NB4 (cell line): ENCODE results near the gene UFD1.

Experiments
- DNase-seq: peaks from one replicate; pipeline ENCODE4 v3.0.0; 2010; ENCODE audit warnings: low read depth
- H3K4me3 ChIP-seq: one replicate; pipeline ENCODE4 v1.5.1; 2011; ENCODE audit warnings: mild to moderate bottlenecking, low read depth, low read length, moderate library complexity
- MYC ChIP-seq: IDR thresholded peaks from 2 replicates; pipeline ENCODE4 v1.6.1; 2011; ENCODE audit warnings: low read depth, low read length
- POLR2A ChIP-seq: IDR thresholded peaks from 2 replicates; pipeline ENCODE4 v1.6.1; 2011; ENCODE audit warnings: mild to moderate bottlenecking; ENCODE audit not compliant: insufficient read length; ENCODE audit errors: extremely low read depth
- TF ChIP-seq, protein P1 (sequence below): IDR thresholded peaks from one replicate; pipeline ENCODE4 v1.5.1; 2012; ENCODE audit warnings: low read depth, low read length
- TF ChIP-seq, protein P2 (sequence below): IDR thresholded peaks from 2 replicates; pipeline ENCODE4 v1.6.1; 2011; ENCODE audit warnings: low read depth, low read length

The UFD1 gene

DNA sequence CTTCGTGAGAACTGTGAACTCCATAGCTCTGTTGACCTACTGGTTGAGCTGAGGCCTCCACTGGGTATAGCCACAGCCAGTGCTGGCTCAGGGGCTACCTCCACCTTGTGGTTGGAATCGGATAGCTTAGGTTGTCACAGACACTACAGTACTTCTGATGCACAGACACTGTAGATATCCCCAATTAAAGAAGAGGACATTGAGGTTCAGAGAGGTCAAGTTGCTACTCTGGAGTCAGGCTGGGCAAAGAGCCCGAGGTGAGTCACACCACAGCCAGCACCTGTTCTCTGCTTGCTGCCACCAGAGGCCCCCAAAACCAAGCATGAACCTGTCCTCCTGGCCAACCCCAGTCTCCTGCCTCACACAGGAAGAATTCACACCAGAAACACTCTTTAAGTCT, 5.4 kb downstream of the UFD1 start:
- no peak overlapping the region for H3K4me3 ChIP-seq
- TF ChIP-seq MYC = no peak
- TF ChIP-seq, protein P1, sequence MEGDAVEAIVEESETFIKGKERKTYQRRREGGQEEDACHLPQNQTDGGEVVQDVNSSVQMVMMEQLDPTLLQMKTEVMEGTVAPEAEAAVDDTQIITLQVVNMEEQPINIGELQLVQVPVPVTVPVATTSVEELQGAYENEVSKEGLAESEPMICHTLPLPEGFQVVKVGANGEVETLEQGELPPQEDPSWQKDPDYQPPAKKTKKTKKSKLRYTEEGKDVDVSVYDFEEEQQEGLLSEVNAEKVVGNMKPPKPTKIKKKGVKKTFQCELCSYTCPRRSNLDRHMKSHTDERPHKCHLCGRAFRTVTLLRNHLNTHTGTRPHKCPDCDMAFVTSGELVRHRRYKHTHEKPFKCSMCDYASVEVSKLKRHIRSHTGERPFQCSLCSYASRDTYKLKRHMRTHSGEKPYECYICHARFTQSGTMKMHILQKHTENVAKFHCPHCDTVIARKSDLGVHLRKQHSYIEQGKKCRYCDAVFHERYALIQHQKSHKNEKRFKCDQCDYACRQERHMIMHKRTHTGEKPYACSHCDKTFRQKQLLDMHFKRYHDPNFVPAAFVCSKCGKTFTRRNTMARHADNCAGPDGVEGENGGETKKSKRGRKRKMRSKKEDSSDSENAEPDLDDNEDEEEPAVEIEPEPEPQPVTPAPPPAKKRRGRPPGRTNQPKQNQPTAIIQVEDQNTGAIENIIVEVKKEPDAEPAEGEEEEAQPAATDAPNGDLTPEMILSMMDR = no peak
- TF ChIP-seq POLR2A = no peak
- TF ChIP-seq, protein P2, sequence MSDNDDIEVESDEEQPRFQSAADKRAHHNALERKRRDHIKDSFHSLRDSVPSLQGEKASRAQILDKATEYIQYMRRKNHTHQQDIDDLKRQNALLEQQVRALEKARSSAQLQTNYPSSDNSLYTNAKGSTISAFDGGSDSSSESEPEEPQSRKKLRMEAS = no peak
- DNase-seq = no peak

DNA sequence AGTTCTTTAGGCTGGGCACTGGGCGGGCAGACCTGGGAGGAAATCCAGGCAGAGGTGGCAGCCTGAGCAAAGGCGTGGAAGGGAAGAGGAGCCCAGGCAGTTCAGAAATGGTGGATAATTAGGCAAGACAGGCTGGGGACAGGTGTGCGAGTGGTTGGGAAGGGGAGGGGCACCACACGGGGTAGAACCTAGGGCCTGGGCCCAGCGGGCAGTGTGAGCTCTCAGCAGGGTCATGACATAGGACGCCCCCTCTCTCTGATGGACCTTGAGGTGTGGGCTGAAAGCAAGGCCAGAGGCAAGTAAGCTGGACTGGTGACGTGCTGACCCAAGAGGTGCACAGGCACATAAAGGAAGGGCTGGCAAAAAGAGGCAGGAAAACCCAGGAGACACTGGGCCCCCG, 6.8 kb downstream of the UFD1 start:
- TF ChIP-seq, protein P2 = no peak
- TF ChIP-seq, protein P1 = no peak
- TF ChIP-seq POLR2A (no peak), MYC (no peak)
- DNase-seq = no peak
- no peak overlapping the region for H3K4me3 ChIP-seq

GRCh38 chr22:19471572-19471971, 7.4 kb downstream of the UFD1 start:
- DNase-seq = no peak
- no peak overlapping the region for H3K4me3 ChIP-seq
- TF ChIP-seq, protein P2 = no peak
- TF ChIP-seq MYC = no peak

DNA sequence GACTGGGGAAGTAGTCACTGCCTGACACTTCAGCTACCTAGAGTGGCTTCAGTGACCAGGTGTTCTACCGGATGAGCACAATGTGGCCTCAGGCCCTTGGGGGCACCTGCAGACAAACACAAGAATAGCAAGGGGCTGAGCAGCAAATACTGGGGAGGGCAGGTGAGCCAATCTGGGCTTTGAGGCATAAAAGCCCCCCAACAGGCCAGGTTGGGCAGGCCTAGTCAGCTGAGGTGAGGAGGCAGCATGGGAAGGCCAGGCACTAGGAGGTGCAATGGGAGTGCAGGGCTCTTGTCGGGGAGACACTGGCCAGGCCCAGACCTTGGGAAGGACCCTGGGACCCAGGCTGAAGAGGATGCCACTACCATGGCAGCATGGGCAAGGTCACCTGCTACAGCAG, 9.0 kb downstream of the UFD1 start:
- DNase-seq = no peak
- TF ChIP-seq, protein P1 = no peak
- TF ChIP-seq POLR2A (no peak), MYC (no peak)
- TF ChIP-seq, protein P2 = no peak
- no peak overlapping the region for H3K4me3 ChIP-seq

GRCh38 chr22:19469421-19469820, 9.6 kb downstream of the UFD1 start:
- no peak for TF ChIP-seq MYC
- TF ChIP-seq, protein P2 = no peak
- TF ChIP-seq POLR2A = no peak
- TF ChIP-seq, protein P1 = no peak
- DNase-seq = no peak

DNA sequence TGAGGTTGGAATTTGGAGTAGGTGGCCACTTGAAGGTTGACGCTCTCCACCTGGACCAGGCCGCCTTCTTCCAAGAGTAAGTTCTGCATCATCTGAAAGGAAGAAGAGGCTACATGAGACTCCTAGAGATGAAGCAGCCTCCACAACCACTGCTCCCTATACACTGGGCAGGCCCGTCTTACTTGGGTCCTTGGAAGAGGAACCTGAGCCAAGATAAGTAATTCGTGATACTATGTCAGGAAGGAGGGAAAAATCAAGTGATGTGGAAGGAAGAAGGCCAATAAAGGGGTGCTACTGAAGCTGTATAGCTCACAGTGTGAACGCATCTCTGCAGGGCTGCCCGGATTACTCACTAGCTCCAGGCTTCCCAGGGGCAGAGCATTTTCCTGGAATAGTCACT, 11.1 kb downstream of the UFD1 start:
- no peak for DNase-seq

More at GRCh38 chr22:19469421-19469820, 9.6 kb downstream of the UFD1 start:
- H3K4me3 ChIP-seq = no peak overlapping the region

More for the DNA sequence above, 11.1 kb downstream of the UFD1 start:
- no peak overlapping the region for H3K4me3 ChIP-seq
- TF ChIP-seq, protein P2 = no peak
